Pulmonary artery endothelial cell (primary cell): ENCODE measurements around the gene ANKRD24. TPM values are rescaled to one million over a fixed set of nuclear protein-coding genes. Genes with fewer than 3 reads are reported as not detected.
"Not testable (repeated sequence)": the region's sequence is repeated elsewhere in the genome, so short reads cannot be mapped to it uniquely, and the experiment has no call there.

Source experiments
- DNase-seq: peaks from one replicate; pipeline ENCODE4 v3.0.0-alpha.2; 2011; ENCODE audit warnings: low read depth, low spot score
- total RNA-seq: library from RNA; depleted of rRNA; stranded (reverse); fragments of >200 nt; gene quantifications from 2 replicates; pipeline ENCODE4 v1.2.3, GENCODE V29; 2014

ANKRD24 gene
- total RNA-seq, 1 donor from 2014 or later: 0.07 TPM

DNA sequence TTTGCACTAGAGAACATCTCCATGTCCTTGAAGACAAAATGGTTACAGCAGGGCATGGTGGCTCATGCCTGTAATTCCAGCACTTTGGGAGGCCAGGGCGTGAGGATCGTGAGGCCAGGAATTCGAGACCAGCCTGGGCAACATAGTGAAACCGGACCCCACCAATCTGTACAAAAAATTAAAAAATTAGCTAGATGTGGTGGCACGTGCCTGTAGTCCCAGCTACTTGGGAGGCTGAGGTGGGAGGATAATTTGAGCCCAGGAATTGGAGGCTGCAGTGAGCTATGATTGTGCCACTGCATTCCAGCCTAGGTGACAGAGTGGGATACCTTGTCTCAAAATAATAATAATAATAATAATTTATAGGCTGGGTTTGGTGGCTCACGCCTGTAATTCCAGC lies 47.7 kb downstream of the ANKRD24 start:
- DNase-seq: not testable (repeated sequence)

DNA sequence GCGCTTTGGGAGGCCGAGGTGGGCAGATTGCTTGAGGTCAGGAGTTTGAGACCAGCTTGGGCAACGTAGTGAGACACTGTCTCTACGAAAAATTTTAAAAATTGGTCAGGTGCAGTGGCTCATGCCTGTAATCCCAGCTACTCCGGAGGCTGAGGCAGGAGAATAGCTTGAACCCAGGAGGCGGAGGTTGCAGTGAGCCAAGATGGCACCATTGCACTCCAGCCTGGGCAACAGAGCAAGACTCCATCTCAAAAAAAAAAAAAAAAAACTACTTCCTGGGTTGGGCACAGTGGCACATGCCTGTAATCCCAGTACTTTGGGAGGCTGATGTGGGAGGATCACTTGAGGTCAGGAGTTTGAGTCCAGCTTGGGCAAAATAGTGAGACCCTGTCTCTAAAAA lies 49.0 kb downstream of the ANKRD24 start:
- DNase-seq: not testable (repeated sequence)

- DNase-seq: not testable (repeated sequence)
These were observed 49.6 kb downstream of the ANKRD24 start for GRCh38 chr19:4232139-4232538.

DNA sequence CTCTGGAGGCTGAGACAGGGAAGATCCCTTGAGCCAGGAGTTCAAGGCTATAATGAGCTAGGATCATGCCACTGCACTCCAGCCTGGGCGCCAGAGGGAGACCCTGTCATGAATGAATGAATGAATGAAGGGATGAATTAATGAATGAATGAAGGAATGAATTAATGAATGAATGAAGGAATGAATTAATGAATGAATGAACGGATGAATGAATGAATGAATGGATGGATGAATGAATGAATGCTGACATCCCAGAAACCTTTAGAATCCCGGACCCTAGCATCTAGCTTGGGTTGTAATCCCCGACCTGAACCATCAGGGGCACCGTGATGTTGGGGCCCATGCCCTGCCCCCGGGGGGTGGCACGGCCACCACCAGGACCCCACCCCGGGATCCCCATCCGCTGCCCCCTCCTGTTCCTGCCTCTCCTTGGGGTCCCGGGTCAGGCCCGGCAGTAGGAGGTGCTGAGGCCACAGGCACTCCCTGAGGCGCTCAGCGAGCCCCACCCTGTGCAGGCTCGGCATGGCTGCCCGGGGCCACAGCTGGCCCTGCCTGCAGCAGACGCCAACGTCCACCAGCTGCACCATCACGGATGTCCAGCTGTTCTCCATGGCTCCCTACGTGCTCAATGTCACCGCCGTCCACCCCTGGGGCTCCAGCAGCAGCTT lies 50.3 kb downstream of the ANKRD24 start:
- no peak for DNase-seq

DNA sequence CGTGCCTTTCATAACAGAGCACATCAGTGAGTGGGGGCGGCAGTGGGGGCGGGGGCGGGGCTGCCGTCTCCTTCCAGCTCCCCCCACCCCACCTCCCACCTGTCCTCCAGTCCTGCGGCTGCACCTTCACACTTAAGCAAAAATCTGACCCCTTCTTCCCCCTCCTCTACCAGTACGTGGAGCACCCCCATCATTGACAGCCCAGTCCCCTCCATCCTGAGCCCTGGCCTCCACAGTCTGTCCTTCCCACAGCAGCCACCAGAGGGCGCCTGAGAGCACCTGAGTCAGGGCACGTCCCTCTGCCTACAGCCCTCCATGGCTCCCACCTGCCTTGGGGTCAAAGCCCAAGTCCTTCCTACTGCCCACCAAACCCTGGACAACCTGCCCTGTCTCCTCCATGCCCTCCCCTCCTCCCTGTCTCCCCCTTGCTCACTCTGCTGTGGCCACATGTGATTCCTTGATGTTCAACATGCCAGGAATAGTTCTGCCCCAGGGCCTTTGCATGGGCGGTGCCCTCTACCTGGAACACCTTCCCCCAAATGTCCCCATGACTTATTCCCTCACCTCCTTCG lies 50.9 kb downstream of the ANKRD24 start:
- DNase-seq: no peak

- DNase-seq: no peak
These were observed 51.8 kb downstream of the ANKRD24 start for GRCh38 chr19:4234142-4234861.

GRCh38 chr19:4234862-4235201 lies 52.3 kb downstream of the ANKRD24 start:
- DNase-seq: no peak

GRCh38 chr19:4237510-4237909 lies 55.0 kb downstream of the ANKRD24 start:
- not testable (repeated sequence) for DNase-seq

DNA sequence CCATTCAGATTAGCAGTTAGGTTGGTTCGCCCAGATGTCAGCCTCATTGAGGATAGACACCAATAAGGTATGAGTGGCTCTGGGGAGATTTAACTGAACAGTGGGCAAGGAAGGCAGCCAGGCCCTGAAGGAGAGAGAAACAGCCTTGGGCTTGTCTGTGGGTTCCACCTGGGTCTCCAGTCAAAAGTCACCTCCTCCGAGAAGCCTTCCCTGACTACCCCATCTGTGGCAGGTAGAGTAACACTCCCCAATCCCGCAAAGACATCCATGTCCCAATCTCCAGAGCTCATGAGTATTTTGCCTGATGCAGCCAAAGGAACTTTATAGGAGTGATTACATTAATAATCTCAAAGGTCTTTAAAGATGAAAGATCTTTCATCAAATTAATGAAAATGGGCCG lies 56.3 kb downstream of the ANKRD24 start:
- DNase-seq: no peak

GRCh38 chr19:4241824-4242430 lies 59.4 kb downstream of the ANKRD24 start:
- no peak for DNase-seq

- not testable (repeated sequence) for DNase-seq
These were observed 63.4 kb downstream of the ANKRD24 start for GRCh38 chr19:4245938-4246337.

DNA sequence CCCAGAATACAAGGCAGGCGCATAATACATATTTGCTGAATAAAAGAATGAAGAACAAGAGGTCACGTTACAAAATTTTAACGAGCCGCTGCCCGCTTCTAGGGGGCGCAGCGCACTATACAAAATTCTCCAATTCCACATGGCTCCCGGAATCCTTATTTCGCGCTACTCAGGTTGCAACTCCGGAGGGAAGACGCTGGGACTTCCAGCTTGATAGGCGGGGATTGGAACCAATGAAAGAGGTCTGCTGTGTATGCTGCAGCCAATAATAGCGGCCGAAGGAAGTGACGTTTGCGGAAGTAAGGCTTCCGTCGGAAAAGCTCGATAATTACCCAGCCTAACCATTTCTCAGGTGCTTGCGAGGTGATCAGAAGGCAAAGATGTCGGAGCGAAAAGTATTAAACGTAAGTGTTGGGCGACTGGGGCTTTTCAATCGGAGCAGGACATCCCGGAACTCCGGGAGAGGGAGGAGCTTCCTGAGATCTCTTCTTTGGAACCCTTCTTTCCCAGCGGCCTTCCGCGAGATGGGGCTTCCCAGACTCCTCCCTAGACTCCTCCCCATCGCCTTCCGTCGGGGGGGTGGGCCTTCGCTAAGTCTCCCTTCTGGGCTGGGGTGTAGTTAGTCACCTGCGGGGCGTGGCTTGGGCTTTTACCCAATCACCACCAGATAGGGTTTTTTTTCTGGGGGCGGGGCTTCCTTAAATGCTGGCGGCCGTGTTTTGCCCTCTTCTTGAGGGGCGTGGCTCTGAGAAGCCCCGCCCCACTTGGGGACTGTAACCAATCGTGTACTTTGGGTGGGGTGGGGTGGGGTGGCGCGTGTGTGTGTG lies 64.5 kb downstream of the ANKRD24 start, which contains the start of gene YJU2:
Gene YJU2, plus strand, starts transcription at position 314 of the 827 bp plus-strand sequence. Its CDS starts 67 bp downstream, at position 381.
- DNase-seq: peak; percentile 98

DNA sequence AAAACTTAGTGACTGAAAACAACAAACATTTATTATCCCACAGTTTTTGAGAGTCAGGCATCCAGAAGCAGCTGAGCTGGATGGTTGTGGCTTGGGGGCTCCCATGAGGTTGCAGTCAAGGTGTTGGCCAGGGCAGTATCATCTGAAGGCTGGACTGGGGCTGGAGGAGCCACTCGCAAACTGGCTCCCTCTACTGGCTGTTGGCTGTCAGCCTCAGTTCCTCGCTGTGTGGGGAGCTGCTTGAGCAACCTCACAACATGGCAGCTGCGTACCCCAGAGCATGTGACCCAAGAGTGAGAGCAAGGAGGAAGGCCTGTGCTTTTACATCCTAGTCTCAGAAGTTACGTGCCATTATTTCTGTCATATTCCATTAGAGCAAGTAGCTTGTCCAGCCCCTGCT lies 74.1 kb downstream of the ANKRD24 start:
- DNase-seq: no peak

DNA sequence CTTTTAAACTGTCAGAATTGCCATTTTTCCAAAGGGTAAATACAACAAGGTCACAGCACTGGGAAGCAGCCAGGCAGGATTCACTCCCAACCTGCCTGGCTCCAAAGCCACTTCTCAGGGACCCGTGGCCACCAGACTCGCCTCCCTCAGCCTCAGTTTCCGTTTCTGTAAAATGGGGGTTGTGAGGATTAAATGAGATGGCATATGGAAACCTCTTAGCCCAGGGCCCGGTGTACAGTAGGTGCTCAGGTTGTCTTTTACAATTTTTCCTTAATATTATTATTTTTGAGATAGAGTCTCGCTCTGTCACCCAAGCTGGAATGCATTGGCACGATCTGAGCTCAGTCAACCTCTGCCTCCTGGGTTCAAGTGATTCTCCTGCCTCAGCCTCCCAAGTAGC lies 74.5 kb downstream of the ANKRD24 start:
- DNase-seq: no peak

GRCh38 chr19:4258181-4258580 lies 75.7 kb downstream of the ANKRD24 start:
- DNase-seq: no peak

- DNase-seq: no peak
These were observed 78.2 kb downstream of the ANKRD24 start for GRCh38 chr19:4260613-4261191.

DNA sequence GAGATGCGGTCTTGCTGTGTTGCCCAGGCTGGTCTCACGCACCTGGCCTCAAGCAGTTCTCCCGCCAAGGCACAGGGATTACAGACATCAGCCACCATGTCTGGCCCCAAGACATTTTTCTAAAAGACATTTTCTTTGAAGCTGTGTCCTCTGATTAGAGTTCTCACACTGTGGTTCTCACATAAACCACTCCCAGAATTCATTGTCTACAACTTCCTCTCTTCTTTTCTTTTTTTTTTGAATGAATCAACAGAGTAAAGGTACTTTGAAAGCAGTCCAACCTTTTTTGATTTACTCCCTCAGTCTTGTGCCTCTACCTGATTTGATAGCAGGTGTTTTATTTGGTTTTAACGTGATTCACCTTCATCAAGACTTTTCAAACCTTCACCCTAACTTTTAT lies 82.3 kb downstream of the ANKRD24 start:
- DNase-seq: no peak

DNA sequence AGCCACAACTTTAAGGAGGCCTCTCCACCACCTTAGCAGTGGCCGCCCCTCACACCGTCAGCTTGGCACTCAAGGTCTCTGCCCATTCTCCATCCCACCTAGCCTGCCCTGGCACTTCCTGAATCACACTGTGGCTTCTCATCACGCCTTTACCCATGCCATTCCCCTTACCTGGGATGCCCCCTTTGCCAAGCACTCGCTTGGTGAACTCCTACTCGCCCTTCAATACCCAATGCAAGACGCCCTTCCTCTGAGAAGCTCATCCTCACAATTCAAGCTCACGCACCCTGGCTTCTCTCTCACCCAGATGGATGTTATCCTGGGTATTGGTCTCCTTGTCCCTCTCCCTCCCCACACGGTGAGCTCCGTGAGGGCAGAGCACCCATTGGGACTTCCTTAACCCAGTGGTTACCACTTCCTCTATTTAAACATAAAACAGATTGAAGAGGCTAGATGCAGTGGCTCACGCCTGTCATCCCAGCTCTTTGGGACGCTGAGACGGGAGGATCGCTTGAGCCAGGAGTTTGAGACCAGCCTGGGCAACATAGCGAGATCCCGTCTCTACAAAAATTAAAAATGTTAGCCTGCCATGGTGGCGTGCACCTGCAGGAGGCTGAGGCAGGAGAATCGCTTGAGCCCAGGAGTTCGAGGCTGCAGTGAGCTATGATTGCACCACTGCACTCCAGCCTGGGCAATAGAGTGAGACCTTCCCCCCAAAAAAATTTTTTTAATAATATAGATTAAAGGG lies 83.9 kb downstream of the ANKRD24 start:
- no peak for DNase-seq

DNA sequence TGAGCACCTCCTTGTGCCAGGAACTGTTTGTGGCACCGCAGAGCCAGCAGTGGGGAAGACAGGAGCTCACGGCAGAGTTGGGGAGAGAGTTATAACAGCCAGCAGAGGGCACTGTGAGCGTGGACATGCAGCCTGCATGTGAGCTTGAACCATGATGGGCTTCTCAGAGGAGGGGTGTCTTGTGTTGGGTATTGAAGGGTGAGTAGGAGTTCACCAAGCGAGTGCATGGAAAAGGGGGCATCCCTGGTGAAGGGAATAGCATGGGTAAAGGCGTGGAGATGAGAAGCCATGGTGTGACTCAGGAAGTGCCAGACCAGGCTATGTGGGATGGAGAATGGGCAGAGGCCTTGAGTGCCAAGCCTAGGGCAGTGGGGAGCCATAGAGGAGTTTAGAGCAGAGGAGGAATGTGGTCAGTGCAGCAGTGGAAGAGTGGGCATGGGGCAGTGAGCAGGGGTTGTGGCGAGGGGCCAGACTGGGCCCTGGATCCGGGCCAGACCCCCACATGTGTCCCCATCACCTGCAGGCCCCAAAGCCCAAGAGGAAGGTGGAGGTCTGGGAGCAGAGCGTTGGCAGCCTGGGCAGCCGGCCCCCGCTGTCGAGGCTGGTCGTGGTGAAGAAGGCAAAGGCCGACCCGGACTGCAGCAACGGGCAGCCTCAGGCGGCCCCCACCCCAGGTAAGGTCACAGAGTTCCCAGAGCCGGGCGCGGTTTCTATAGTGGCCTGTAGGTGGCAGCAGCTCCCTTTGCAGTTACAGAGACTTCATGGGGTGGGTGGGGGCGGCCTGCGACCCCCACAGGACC lies 84.8 kb downstream of the ANKRD24 start:
- no peak for DNase-seq
